ENCODE results near the gene EXD3.

EXD3 gene

DNA sequence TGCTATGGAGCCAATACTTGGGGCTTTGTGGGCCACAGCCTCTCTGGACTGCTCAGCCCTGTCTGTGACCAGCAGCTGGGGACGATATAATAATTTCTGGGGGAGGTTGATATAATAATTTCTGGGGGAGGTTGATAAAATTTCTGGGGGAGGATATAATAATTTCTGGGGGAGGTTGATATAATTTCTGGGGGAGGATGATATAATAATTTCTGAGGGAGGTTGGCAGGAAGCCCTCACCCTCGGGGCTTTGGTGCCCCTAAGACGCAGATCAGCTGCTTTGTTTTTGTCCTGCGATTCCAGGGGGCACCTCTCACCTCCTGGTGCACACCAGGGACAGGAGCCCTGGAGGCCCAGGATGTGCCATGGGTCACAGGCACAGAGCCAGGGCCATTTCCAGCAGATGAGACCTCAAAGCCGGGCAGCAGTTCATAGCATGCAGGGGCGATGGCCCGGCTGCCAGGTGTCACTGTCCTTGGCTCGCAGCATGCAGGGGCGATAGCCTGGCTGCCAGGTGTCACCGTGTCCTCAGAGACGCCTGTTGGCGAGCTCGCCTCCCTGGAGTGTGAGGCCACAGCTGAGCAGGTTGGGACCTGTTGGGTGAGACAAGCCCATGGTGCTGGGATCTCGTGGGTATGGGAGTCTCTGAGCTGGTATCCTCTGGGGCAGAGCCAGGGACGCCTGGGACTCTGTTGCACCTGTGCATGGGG is 149.2 kb downstream of the EXD3 start:
- TF ChIP-seq, protein P1, sequence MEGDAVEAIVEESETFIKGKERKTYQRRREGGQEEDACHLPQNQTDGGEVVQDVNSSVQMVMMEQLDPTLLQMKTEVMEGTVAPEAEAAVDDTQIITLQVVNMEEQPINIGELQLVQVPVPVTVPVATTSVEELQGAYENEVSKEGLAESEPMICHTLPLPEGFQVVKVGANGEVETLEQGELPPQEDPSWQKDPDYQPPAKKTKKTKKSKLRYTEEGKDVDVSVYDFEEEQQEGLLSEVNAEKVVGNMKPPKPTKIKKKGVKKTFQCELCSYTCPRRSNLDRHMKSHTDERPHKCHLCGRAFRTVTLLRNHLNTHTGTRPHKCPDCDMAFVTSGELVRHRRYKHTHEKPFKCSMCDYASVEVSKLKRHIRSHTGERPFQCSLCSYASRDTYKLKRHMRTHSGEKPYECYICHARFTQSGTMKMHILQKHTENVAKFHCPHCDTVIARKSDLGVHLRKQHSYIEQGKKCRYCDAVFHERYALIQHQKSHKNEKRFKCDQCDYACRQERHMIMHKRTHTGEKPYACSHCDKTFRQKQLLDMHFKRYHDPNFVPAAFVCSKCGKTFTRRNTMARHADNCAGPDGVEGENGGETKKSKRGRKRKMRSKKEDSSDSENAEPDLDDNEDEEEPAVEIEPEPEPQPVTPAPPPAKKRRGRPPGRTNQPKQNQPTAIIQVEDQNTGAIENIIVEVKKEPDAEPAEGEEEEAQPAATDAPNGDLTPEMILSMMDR (IDR thresholded peaks at IDR 0.05; ENCODE audit: low read length, missing control alignments): no peak
- no peak for DNase-seq (ENCODE audit: low read depth)
- no peak overlapping the region for H3K4me3 ChIP-seq (replicated peaks; ENCODE audit: low read depth, low read length)

DNA sequence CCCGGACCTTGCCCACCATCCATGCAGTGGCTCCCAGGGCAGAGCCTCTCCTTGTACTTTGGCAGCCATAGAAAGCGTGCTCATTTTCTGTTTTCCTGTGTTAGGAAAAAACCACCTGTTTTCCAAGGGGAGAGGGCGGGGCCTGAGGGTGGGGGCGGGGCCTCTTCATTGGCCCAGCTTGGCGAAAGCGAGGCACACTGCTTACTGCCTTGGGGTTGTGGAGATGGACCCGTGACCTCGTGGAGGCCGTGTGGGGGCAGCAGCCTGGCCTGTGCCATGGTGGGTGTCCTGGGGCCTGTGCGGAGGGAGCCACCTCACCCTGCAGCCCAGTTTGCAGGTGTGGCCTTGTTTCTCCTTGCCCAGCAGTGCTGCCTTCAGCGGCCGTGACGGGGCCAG is 149.9 kb downstream of the EXD3 start:
- DNase-seq (ENCODE audit: low read depth): no peak
- no peak overlapping the region for H3K4me3 ChIP-seq (replicated peaks; ENCODE audit: low read depth, low read length)
- TF ChIP-seq, protein P1 (IDR thresholded peaks at IDR 0.05; ENCODE audit: low read length, missing control alignments): no peak

DNA sequence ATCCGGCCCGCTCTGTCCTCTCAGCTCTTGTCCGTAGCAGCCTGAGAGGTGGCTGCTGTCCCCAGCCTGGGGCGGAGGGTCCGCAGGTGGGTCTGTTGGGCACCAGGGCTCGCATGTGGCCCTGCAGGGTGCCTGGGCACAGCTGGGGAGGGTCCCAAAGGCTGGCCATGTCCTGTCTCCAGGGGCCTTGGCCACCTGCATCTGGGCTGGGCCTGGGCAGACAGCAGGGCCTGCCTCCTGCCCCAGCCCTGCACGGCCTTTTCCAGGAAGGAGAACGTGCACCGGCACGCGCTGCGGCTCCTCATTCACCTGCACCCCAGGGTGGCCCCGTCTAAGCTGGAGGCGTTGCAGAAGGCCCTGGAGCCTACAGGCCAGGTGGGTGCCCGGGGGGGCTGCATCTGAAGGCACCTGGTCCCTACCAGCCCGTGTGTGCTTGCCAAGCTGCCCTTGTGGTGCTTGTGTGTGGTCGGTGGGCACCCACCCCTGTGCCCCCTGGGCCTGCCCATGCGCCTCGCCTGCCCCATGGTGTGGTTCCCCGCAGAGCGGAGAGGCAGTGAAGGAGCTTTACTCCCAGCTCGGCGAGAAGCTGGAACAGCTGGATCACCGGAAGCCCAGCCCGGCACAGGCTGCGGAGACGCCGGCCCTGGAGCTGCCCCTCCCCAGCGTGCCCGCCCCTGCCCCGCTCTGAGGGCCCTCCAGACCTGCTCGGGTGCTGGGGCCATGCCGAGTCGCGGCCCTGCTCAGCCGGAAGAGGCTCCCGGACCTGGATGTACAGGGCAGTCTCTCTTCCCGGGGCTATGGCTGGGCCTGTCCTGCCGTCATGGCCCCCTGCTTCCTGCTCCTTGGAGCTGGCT is 150.5 kb downstream of the EXD3 start:
- TF ChIP-seq, protein P1 (IDR thresholded peaks at IDR 0.05; ENCODE audit: low read length, missing control alignments): no peak
- no peak for DNase-seq (ENCODE audit: low read depth)
- H3K4me3 ChIP-seq (replicated peaks; ENCODE audit: low read depth, low read length): no peak overlapping the region

DNA sequence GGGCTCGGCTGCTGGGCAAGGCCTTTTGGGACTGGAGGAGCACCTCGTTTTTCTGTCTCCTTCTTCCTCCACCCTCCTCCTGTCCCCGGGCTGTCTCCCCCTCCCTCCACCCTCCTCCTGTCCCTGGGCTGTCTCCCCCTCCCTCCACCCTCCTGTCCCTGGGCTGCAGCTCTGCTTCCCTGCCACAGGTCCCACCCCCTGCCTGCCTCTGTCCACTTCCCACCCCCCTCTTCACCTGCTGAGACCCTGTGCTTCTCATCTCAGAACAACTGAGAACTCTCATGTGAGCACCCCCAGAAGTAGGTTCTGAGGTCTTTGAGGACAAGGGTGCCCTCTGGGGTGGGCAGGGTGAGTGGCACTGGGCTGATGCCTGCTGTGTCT is 151.3 kb downstream of the EXD3 start:
- H3K4me3 ChIP-seq (replicated peaks; ENCODE audit: low read depth, low read length): no peak overlapping the region
- no peak for DNase-seq (ENCODE audit: low read depth)
- TF ChIP-seq, protein P1 (IDR thresholded peaks at IDR 0.05; ENCODE audit: low read length, missing control alignments): no peak

DNA sequence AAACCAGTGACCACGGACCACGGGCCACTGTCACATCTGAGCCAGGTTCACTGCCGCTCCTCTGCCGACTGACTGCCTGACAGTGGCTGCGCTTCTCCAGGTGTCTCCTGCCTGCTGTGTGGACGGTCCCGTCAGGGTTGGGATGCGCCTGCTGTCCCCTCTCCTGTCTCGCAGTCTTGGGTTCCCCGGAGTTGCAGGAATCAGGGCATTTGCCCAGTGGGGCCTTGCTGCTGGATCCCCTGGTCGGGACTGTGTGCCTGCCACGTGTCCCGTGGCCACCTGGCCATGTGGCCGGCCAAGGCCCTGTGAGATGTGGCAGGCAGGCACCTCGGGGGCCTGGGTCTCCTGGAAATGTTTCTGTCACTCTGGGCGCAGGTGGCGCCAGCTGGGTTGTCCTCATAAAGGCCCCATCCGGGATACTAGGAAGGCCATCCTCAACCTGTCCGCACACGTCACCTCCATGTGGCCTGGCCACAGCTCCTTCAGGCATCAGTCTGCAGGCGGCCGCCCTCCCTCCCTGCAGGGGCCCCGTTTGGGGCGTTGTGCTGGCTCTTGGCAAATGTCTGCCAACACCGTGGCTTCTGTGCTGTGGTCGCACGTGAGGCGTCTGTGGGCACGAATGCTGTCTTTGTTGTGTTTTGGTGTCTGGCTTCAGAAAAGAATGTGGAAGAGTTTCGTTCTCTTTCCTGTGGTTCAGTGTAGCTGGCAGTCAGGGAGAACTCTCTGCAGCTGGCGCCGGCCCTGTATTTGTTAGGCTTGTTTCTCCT is 151.8 kb downstream of the EXD3 start:
- no peak overlapping the region for H3K4me3 ChIP-seq (replicated peaks; ENCODE audit: low read depth, low read length)
- TF ChIP-seq, protein P1 (IDR thresholded peaks at IDR 0.05; ENCODE audit: low read length, missing control alignments): no peak
- DNase-seq (ENCODE audit: low read depth): no peak

DNA sequence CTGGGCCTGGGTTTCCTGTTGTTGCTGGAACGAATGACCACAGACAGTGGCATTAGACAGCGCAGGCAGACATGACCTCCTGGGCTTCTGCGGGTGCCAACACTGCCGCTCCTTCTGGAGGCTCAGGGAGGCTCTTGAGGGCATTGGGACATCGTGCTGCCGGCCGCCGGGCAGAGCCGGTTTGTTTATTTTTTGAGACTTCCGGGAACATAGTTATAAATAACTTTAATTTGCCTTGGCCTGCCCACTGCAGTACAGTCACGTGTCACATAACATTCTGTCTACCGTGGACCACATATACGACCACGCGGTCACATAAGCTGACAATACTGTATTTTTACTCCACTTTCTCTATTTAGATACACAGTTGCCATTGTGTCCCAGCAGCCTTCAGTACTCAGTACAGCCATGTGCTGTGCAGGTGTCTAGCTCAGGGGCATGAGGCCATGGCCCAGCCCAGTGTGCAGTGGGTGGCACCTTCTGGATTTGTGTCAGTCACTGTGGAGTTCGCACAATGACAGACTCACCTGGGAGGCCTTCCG is 153.7 kb downstream of the EXD3 start:
- TF ChIP-seq, protein P1 (IDR thresholded peaks at IDR 0.05; ENCODE audit: low read length, missing control alignments): no peak
- no peak for DNase-seq (ENCODE audit: low read depth)
- no peak overlapping the region for H3K4me3 ChIP-seq (replicated peaks; ENCODE audit: low read depth, low read length)

Data from fibroblast of pulmonary artery (primary cell).